Muscle of arm (tissue), 12 donors: ENCODE results near the gene EIF3K. TPM values are rescaled to one million over a fixed set of nuclear protein-coding genes. Genes with fewer than 3 reads are reported as not detected.

Source experiments
- DNase-seq: peaks from one replicate; pipeline ENCODE4 v3.0.0-alpha.2; 2013
- polyA plus RNA-seq, 12 donors: library from polyadenylated mRNA; unstranded; fragments of 120-200 nt; gene quantifications; one replicate each; pipeline ENCODE4 v1.2.1, GENCODE V29; 2013; ENCODE audit not compliant: insufficient read length in 12 of 12

EIF3K gene
- polyA plus RNA-seq, 12 donors: 195 to 996 (median 338) TPM

DNA sequence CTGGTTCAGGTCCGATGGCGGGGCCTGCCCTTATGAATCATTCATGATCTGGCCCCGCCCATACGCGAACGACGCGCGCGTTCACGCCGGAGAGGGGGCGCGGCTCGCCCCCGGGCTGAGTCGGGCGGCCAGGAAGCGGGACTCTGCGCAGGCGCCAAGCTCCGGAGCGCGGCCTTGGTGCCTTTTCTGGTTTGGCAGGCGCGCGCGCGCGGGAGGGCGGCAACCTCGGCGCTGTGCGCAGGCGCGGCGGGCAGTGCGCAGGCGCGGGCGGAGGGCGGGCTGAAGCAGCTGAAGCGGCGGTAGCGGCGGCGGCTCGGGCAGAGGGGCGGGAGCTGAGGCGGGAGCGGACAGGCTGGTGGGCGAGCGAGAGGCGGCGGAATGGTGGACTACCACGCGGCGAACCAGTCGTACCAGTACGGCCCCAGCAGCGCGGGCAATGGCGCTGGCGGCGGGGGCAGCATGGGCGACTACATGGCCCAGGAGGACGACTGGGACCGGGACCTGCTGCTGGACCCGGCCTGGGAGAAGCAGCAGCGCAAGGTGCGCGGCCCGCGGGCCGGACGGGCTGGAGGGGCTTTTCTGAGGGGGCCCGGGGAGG, 28.5 kb downstream of the EIF3K start, which contains the start of gene ACTN4:
TSS of gene ACTN4 (plus strand) at position 282 of the 598 bp plus-strand sequence. CDS start at position 379, 97 bp downstream.
- DNase-seq: peak; percentile 98

DNA sequence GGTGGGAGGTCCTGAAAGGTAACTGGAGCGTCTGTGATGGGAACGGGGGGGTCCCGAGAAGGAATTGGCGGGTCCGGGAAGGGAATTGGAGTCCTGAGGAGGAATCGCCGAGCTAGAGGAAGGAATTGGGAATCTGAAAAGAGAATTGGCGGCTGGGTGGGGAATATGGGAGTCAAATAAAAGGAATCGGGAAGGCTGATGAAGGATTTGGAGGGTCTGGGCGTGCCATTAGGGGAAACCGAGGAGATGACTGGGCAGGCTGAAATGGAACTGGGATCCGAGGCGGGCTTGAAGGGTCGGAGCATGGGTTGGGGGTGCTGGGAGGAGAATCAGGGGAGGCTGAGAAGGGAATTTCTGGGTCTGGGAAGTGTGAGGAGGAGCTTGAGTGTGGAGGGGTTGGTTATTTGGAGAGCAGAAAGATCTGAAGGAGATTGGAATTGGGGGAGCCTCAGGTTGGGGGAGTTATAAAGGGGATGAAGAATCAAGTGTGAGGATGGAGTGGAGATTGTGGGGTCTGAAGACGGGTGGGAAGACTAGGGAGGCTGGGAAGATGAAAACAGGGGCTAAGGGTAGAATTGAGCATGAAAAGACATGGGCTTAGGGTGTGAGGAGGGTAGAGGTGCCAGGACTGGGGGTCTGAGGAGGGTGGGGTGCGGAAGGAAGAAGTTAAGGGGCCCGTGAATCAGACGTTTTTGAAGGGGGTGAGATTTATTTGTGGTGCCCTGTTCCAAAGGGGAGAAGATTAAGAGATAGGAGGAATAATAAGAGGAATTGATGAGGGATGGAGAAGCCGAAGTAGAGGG, 29.2 kb downstream of the EIF3K start:
- DNase-seq: no peak

DNA sequence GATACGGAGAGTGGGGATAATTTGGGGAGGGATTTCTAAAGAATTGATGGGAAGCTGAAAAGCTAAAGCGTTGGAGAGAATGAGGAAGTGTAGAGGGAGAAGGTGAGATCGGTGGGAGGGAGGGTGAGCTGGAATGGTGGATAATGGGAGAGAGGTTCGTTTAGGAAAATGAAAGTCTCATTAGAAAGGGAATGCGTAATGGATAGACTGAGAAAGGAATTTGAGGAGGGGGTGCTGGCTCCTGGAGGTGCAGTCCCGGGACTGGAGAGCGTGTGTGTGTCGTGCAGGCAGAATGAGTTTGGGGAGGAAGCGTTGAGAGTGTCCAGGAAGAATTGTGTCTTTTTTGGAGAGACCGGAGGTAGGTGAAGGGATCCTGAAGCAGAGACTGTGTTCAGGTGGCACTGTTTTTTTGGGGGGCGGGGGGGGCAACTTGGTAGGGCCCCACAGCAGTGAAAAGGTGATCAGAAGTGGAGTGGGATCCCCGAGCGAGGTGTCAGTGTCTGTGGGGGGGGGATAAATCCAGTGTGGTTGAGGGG, 29.8 kb downstream of the EIF3K start:
- DNase-seq: no peak

DNA sequence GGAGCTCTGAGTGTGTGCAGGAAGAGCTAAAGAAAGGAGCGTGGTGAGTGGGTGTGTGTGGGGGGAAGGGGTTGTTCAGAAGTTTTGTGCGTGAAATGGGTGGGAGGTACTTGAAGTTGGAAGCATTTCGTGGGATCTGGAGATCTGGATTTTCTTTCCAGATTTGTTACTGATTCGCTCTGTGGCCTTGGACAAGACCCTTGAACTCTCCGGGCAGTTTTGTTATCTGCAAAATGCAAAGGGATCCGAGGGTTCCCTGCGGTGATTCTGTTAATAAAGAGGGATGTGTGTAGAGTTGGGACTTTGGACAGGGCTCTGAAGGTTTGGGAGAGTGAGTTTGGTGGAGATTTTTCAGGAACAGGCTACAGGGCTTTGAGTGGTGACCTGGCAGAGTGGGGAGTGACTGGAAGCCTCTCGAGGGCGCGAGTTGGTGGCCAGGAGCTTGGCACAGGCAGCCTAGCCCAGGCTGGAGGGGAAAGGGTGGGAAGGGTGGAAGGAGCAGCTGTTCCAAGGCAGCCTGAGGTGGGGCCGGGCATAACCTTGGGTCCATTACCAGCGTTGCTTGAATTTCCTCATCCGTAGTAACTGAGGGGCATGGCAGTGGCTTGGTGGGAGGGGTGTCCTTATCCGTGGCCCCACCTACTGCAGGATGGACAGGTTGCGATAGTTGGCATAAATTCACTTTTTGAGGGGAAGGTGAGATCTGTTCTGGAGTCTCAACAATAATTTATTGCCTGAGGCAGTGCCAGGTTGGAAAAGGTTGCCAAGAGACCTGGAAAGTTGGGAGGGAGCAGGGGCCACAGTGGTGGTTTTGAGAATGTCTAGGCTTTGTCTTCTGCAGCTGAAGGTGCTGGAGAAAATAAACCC, 30.6 kb downstream of the EIF3K start:
- DNase-seq: no peak

DNA sequence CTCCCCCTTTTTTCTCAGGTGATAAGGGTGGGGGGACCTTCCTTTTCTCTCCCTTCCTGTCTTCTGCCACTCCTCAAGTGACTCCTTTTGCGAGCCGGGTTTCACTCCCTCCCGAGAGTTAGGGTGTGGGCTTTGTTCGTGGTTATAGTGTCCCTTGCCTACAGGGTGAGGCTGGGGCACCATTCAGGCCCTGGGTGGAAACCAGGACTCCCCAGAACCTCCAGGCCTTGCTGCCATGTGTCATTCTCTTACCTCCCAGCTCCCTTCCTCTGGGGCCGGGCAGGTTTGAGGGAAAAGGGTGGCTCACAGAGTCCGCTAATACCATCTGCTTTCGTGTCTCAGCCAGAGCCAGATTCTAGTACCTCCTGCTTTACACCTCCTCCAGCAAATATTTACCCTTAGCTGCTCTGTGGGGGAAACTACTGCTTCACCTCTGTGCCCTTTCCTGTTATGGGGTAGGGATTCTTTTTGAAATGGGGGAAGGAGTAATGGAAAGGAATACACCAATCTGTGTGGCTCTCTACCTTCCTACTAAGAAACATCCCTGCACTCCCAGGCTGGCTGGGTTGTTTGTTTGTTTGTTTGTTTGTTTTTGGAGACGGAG, 31.3 kb downstream of the EIF3K start:
- DNase-seq: no peak

GRCh38 chr19:38650911-38651584, 32.1 kb downstream of the EIF3K start:
- DNase-seq: no peak

GRCh38 chr19:38653028-38653571, 34.1 kb downstream of the EIF3K start:
- no peak for DNase-seq

GRCh38 chr19:38654628-38655055, 35.7 kb downstream of the EIF3K start:
- DNase-seq: no peak

DNA sequence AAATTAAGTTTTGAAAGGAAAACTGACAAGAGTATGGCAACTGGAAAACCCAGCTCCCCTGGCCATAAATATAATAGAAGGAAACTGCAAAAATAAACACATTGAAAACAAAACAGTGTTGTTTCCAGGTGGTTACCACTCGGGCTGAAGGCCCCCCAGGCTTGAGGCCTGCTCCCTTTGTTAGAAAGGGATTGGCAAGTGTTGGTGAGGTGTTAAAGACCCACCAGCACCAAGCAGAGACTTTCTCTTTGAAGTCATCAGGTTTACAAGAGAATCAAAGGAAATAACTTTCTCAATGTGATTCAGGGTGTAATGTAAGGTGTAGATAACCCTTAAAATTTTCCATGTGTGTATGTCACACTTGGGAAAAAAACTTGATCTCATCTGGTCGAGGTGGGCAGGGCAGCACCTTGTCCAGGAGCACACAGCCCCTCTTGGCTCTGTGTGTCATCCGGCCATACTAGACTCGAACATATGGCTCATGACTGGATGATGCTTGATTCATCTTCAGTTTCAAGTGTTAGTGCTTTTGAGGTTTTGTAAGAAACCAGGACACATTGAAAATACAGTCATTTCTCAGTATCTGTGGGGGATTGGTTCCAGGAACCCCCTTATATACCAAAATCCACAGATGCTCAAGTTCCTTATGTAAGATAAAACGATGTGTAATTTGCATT, 36.3 kb downstream of the EIF3K start:
- no peak for DNase-seq

DNA sequence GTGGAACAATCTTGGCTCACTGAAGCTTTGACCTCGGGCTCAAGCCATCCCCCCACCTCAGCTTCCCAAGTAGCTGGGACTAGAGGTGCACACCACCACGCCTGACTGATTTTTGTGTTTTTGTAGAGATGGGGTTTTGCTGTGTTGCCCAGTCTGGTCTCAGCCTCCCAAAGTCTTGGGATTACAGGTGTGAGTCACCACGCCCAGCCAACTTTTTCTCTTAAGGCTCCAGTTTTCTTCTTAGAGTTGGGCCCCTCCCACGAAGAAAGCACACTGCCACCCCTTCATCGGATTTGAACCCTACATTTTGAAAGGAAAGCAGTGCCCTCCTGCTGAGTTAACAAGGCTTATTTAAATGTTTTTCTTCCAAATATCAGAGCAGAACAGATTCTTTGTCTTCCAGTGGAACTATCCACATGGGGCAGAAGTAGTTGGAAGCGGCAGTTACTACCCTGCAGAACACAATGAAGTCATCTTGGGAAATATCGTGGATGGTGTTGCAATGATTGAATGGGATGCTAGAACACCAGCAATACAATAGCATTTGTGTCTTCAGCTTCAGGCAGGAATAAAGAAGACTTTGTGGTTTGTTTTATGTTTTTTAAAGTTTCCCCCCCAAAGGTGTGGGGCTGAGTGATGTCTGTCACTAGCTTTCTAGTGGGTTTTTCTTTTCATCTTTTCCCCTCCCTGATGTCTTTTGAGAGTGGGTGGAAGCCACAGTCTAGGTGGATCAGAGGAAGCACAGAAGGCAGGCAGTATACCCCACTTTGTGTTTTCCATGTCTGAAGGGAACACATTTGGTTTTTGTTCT, 37.4 kb downstream of the EIF3K start:
- DNase-seq: no peak

DNA sequence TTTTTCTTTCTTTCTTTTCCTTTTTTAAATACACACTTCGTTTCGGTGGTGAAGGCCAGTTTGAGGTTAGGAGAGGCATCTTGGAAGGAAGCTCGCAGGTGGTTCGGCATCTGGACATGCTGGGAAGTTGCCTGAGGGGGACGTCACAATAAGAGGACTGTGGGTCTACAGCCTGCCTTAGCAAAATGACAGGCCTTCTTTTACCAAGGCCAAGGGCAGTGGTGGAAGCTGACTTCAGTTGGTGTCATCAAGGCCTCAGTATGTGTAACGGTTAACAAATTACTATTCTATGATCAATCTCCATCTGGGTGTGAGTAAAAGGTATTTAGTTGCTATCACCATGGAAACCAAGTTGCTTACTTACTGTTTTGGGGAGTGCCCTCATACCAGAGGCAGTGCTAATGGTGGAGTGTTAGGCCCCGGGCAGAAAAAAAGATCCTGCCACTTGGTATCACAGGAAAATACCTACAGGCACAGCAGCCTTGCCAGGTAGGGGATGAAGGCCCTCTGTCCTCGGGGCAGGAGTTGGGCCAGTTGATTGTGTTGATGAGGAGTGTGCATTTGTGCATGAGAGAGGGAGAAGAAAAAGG, 38.7 kb downstream of the EIF3K start:
- DNase-seq: no peak

GRCh38 chr19:38658462-38659306, 39.7 kb downstream of the EIF3K start:
- peak; percentile 59 for DNase-seq

DNA sequence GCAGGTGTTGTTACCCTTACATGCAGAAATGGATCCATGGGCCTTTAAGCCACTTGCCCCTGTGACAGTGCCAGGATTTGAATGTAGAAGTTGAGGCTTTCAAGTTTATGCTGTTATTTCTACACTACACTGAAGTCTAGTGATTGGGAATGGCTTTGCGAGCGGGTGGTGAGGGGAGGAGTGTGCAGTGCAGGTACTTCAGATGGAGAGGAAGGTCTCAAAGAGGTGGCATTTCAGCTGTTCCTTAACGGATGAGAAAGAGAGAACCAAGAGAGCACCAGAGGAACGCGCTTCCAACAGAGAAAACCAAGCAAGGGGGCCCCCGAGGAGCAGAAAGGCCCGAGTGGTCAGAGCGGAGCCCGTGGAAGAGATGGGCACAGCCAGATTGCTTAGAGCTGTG, 41.7 kb downstream of the EIF3K start:
- DNase-seq: no peak

- DNase-seq: no peak
Measured at GRCh38 chr19:38661136-38661535, 42.1 kb downstream of the EIF3K start.

GRCh38 chr19:38661996-38662395, 43.0 kb downstream of the EIF3K start:
- DNase-seq: no peak

- no peak for DNase-seq
Measured at GRCh38 chr19:38662537-38663155, 43.7 kb downstream of the EIF3K start.

- DNase-seq: no peak
Measured at GRCh38 chr19:38663156-38663651, 44.2 kb downstream of the EIF3K start.
